Mucosa of rectum (tissue), 2 donors: ENCODE data around the gene SCTR.
A peak's percentile ranks its signal among the peaks of the same experiment; 100 is the strongest.

Experiments
- H3K27ac ChIP-seq, 2 donors: one replicate each; pipeline ENCODE4 v1.7.0; 2013; ENCODE audit warnings: inconsistent platforms in 2 of 2, low read depth in 2 of 2, low read length in 2 of 2
- H3K27me3 ChIP-seq, 2 donors: one replicate each; pipeline ENCODE4 v1.7.0; 2013; ENCODE audit warnings: low read length in 2 of 2; ENCODE audit not compliant: control insufficient read depth in 2 of 2, insufficient read depth in 2 of 2
- H3K36me3 ChIP-seq, 2 donors: one replicate each; pipeline ENCODE4 v1.7.0; 2013; ENCODE audit warnings: low read length in 2 of 2; ENCODE audit not compliant: control insufficient read depth in 2 of 2, insufficient read depth in 2 of 2
- H3K4me1 ChIP-seq, 2 donors: one replicate each; pipeline ENCODE4 v1.7.0; 2013; ENCODE audit warnings: low read length in 2 of 2, mild to moderate bottlenecking in 1 of 2; ENCODE audit not compliant: control insufficient read depth in 2 of 2, insufficient read depth in 2 of 2
- H3K4me3 ChIP-seq, 2 donors: one replicate each; pipeline ENCODE4 v1.7.0; 2013; ENCODE audit warnings: low read length in 2 of 2
- H3K9ac ChIP-seq, 2 donors: one replicate each; pipeline ENCODE4 v1.7.0; 2013; ENCODE audit warnings: low read length in 2 of 2, low read depth in 1 of 2, mild to moderate bottlenecking in 1 of 2
- H3K9me3 ChIP-seq, 2 donors: one replicate each; pipeline ENCODE4 v1.7.0; 2013; ENCODE audit warnings: low read length in 2 of 2; ENCODE audit not compliant: control insufficient read depth in 2 of 2
- donor health status: healthy.
- donor health status: Normal muscosa, but diverticular disease.

The SCTR gene

GRCh38 chr2:119545754-119546446, 21.6 kb upstream of the SCTR start:
- Histone ChIP-seq H3K9me3 (no peaks in the 10 kb centered on the region), H3K9ac (no peak overlapping the region), H3K27ac (no peak overlapping the region), H3K36me3 (no peaks in the 10 kb centered on the region), H3K4me1 (peaks cover 2 to 4% of the 10 kb centered on the region in 2 donors), H3K27me3 (peaks cover 0 to 6% of the 10 kb centered on the region in 2 donors), H3K4me3 (no peak overlapping the region)

GRCh38 chr2:119544939-119545475, 20.7 kb upstream of the SCTR start:
- H3K9me3 ChIP-seq, result no peaks in the 10 kb centered on the region
- H3K27me3 ChIP-seq, result peaks cover 3 to 6% of the 10 kb centered on the region in 2 donors
- no peak overlapping the region for H3K27ac ChIP-seq
- H3K4me1 ChIP-seq, result peaks cover 2 to 4% of the 10 kb centered on the region in 2 donors
- no peak overlapping the region for H3K9ac ChIP-seq
- H3K36me3 ChIP-seq, result no peaks in the 10 kb centered on the region
- peak overlapping the region in 1 of 2 donors; percentile 73 for H3K4me3 ChIP-seq

GRCh38 chr2:119544075-119544938, 20.0 kb upstream of the SCTR start, which contains the start of gene CFAP221:
Gene CFAP221 (plus strand): TSS chr2:119544449. CDS start chr2:119546132, 1,683 bp downstream.
- Histone ChIP-seq H3K4me1 (peaks cover 2 to 4% of the 10 kb centered on the region in 2 donors), H3K9ac (peak within 1 kb of the TSS in 1 of 2 donors; percentile 58), H3K36me3 (no peaks in the 10 kb centered on the region), H3K4me3 (peak within 1 kb of the TSS; percentile 59 to 73), H3K27ac (no peak within 1 kb of the TSS), H3K9me3 (no peaks in the 10 kb centered on the region), H3K27me3 (peaks cover 3 to 6% of the 10 kb centered on the region in 2 donors)

GRCh38 chr2:119541476-119541875, 17.2 kb upstream of the SCTR start:
- H3K4me3 ChIP-seq, result no peak overlapping the region

GRCh38 chr2:119537792-119538191, 13.5 kb upstream of the SCTR start:
- Histone ChIP-seq H3K9ac (no peak overlapping the region), H3K36me3 (no peaks in the 10 kb centered on the region)

More at GRCh38 chr2:119541476-119541875, 17.2 kb upstream of the SCTR start:
- peaks cover 3 to 6% of the 10 kb centered on the region in 2 donors for H3K27me3 ChIP-seq
- no peaks in the 10 kb centered on the region for H3K36me3 ChIP-seq
- H3K27ac ChIP-seq, result no peak overlapping the region
- H3K9ac ChIP-seq, result no peak overlapping the region
- no peaks in the 10 kb centered on the region for H3K9me3 ChIP-seq
- peaks cover 2 to 4% of the 10 kb centered on the region in 2 donors for H3K4me1 ChIP-seq

GRCh38 chr2:119536707-119537106, 12.4 kb upstream of the SCTR start:
- Histone ChIP-seq H3K27ac (no peak overlapping the region), H3K4me1 (no peaks in the 10 kb centered on the region), H3K36me3 (no peaks in the 10 kb centered on the region), H3K27me3 (peaks cover 0 to 3% of the 10 kb centered on the region in 2 donors), H3K4me3 (no peak overlapping the region), H3K9ac (no peak overlapping the region), H3K9me3 (peaks cover 0 to 5% of the 10 kb centered on the region in 2 donors)

More at GRCh38 chr2:119537792-119538191, 13.5 kb upstream of the SCTR start:
- H3K4me3 ChIP-seq, result no peak overlapping the region
- H3K9me3 ChIP-seq, result peaks cover 0 to 5% of the 10 kb centered on the region in 2 donors
- H3K27me3 ChIP-seq, result peaks cover 0 to 3% of the 10 kb centered on the region in 2 donors
- H3K27ac ChIP-seq, result no peak overlapping the region
- no peaks in the 10 kb centered on the region for H3K4me1 ChIP-seq

GRCh38 chr2:119536211-119536610, 11.9 kb upstream of the SCTR start:
- Histone ChIP-seq H3K4me1 (no peaks in the 10 kb centered on the region), H3K36me3 (no peaks in the 10 kb centered on the region), H3K9ac (no peak overlapping the region), H3K27ac (no peak overlapping the region), H3K4me3 (no peak overlapping the region), H3K27me3 (peaks cover 0 to 3% of the 10 kb centered on the region in 2 donors), H3K9me3 (peaks cover 0 to 5% of the 10 kb centered on the region in 2 donors)

GRCh38 chr2:119533560-119533959, 9.3 kb upstream of the SCTR start:
- Histone ChIP-seq H3K9ac (no peak overlapping the region), H3K4me1 (no peaks in the 10 kb centered on the region), H3K9me3 (peaks cover 0 to 5% of the 10 kb centered on the region in 2 donors), H3K36me3 (no peaks in the 10 kb centered on the region), H3K4me3 (no peak overlapping the region), H3K27me3 (no peaks in the 10 kb centered on the region), H3K27ac (no peak overlapping the region)

- no peaks in the 10 kb centered on the region for H3K36me3 ChIP-seq
- peaks cover 0 to 2% of the 10 kb centered on the region in 2 donors for H3K27me3 ChIP-seq
- H3K27ac ChIP-seq, result no peak overlapping the region
- no peak overlapping the region for H3K9ac ChIP-seq
- no peak overlapping the region for H3K4me3 ChIP-seq
- H3K9me3 ChIP-seq, result peaks cover 0 to 5% of the 10 kb centered on the region in 2 donors
- H3K4me1 ChIP-seq, result no peaks in the 10 kb centered on the region
Measured at GRCh38 chr2:119531292-119531691, 7.0 kb upstream of the SCTR start.

- Histone ChIP-seq H3K27me3 (peaks cover 14 to 20% of the 10 kb centered on the region in 2 donors), H3K27ac (no peak overlapping the region), H3K4me3 (no peak overlapping the region), H3K4me1 (no peaks in the 10 kb centered on the region), H3K9ac (no peak overlapping the region), H3K9me3 (peaks cover 0 to under 1% of the 10 kb centered on the region in 2 donors), H3K36me3 (no peaks in the 10 kb centered on the region)
Measured at GRCh38 chr2:119527999-119528398, 3.7 kb upstream of the SCTR start.
